HG02852 (cell line): Measurements from ENCODE around the gene KLHL12.

Experiments used
- ATAC-seq: cut with Tn5 transposase; IDR thresholded peaks from one replicate; pipeline ENCODE4 v1.9.1; 2021; ENCODE audit warnings: mild to moderate bottlenecking, moderate library complexity; ENCODE audit not compliant: unreplicated experiment

Gene KLHL12

DNA sequence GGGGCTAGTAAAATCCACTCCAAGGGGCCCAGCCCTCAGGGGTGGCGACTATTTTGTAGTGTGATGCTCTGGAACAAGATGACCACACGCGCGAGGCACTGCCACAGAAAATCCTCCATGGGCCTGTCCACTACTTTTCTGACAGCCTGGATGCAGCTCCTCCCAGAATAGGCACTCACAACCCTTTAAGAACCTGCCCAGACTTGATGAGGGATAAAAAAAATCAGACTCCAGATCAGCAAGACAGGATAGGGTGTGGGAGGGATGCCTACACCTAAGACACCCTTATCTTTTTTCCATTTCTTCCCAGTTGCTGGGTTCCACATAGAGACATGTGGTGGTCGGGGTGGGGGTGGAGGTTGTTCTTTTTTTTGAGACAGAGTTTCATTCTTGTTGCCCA lies 82.8 kb downstream of the KLHL12 start:
- ATAC-seq: no peak

DNA sequence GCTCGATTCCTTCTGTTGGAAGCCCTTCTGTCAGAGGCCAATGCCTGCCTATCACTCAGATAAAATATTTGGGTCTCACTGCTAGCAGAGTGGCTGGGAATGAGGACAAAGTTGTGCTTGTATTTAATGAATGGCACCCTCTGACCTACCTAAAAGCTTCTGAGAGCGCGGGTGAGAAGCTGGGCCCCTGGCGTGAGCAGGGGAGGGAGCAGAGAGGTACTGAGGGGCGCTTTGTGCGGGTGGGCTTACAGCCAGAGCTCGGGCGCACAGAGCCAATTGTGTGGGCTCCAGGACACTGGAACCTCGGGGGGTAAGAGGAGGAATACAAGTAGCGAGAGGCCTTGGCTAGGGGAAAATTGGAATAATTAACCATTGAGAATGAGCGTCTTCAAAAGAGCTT lies 84.0 kb downstream of the KLHL12 start:
- ATAC-seq: no peak
